HepG2 (cell line): ENCODE measurements around the gene PRUNE1. TPM values are rescaled to one million over a fixed set of nuclear protein-coding genes. Genes with fewer than 3 reads are reported as not detected.
A peak's percentile ranks its signal among the peaks of the same experiment; 100 is the strongest.

Source experiments
- AGO2 ChIP-seq: fragments of 200-400 bp; formaldehyde crosslinking; optimal IDR thresholded peaks from 2 replicates; pipeline ENCODE3; 2017; ENCODE audit warnings: mild to moderate bottlenecking, low read depth, low read length, moderate library complexity
- ATM ChIP-seq: fragments of 450-650 bp; IDR thresholded peaks from 2 replicates; pipeline ENCODE4 v1.7.1; 2017; ENCODE audit warnings: mild to moderate bottlenecking, borderline replicate concordance
- CBFB ChIP-seq: sonication (generic); formaldehyde crosslinking; IDR thresholded peaks from 2 replicates; pipeline ENCODE4 v1.4.0; 2020; ENCODE audit warnings: missing genetic modification reagents
- CHD2 ChIP-seq: IDR thresholded peaks from 2 replicates; pipeline ENCODE4 v1.6.1; 2011; ENCODE audit warnings: low read depth, low read length, improper control_type of control experiment
- DMTF1 ChIP-seq: sonication (generic); formaldehyde crosslinking; IDR thresholded peaks from 2 replicates; pipeline ENCODE4 v1.4.0; 2020; ENCODE audit warnings: mild to moderate bottlenecking, missing genetic modification reagents
- HNF4G ChIP-seq, 2 experiments: sonication (generic) in 1 of 2; formaldehyde crosslinking in 1 of 2; IDR thresholded peaks; 2 replicates each; pipeline versions ENCODE4 v1.4.0 to v1.6.1; 2011 to 2020; ENCODE audit warnings: borderline replicate concordance in 2 of 2, low read depth in 2 of 2, mild to moderate bottlenecking in 2 of 2, low read length in 1 of 2, missing genetic modification reagents in 1 of 2, moderate library complexity in 1 of 2
- HNRNPL ChIP-seq: fragments of 200-400 bp; formaldehyde crosslinking; IDR thresholded peaks from 2 replicates; pipeline ENCODE4 v1.6.1; 2017; ENCODE audit warnings: mild to moderate bottlenecking, low read depth, low read length
- MAFK ChIP-seq, 2 experiments: IDR thresholded peaks in 1 of 2; conservative IDR thresholded peaks in 1 of 2; 2 replicates each; pipeline ENCODE4 v1.6.1; 2011; ENCODE audit warnings: improper control_type of control experiment in 2 of 2, low read length in 2 of 2
- PBX2 ChIP-seq: IDR thresholded peaks from 2 replicates; pipeline ENCODE4 v1.6.1; 2016; ENCODE audit warnings: control low read depth
- TAF15 ChIP-seq: fragments of 200-400 bp; formaldehyde crosslinking; IDR thresholded peaks from one replicate; pipeline ENCODE4 v1.6.1; 2018; ENCODE audit warnings: mild to moderate bottlenecking, low read depth, low read length; ENCODE audit not compliant: poor library complexity, severe bottlenecking
- ZMAT5 ChIP-seq: sonication (generic); formaldehyde crosslinking; IDR thresholded peaks from 2 replicates; pipeline ENCODE4 v1.5.0; 2020; ENCODE audit warnings: mild to moderate bottlenecking, low read depth, missing genetic modification reagents, borderline replicate concordance
- ZNF441 ChIP-seq: sonication (generic); formaldehyde crosslinking; IDR thresholded peaks from 2 replicates; pipeline ENCODE4 v1.7.0; 2021; ENCODE audit warnings: missing genetic modification reagents, borderline replicate concordance
- ZNF644 ChIP-seq: IDR thresholded peaks from 2 replicates; pipeline ENCODE4 v1.6.1; 2016; ENCODE audit warnings: low read depth
- ZNF646 ChIP-seq: sonication (generic); formaldehyde crosslinking; IDR thresholded peaks from 2 replicates; pipeline ENCODE4 v1.9.0; 2021; ENCODE audit warnings: mild to moderate bottlenecking, missing genetic modification reagents
- ZNF672 ChIP-seq: sonication (generic); formaldehyde crosslinking; IDR thresholded peaks from 2 replicates; pipeline ENCODE4 v1.8.1; 2022; ENCODE audit warnings: missing genetic modification reagents
- ZNF850 ChIP-seq: sonication (generic); formaldehyde crosslinking; conservative IDR thresholded peaks from 2 replicates; pipeline ENCODE4 v1.9.0; 2021; ENCODE audit warnings: mild to moderate bottlenecking, missing genetic modification reagents
- polyA plus RNA-seq, 8 experiments: library from polyadenylated mRNA; depleted of rRNA in 3 of 8; stranded (reverse) in 7 of 8; unstranded in 1 of 8; fragments of >200 nt; fragmentation: Illumina TruSeq in 4 of 8; extraction: Trizol in 4 of 8; gene quantifications; 2 replicates each; pipeline versions ENCODE4 v1.2.1 to v1.2.3, GENCODE V29; 2011 to 2016; ENCODE audit warnings: low read depth in 4 of 8, missing spikeins in 1 of 8, mixed read lengths in 1 of 8; ENCODE audit not compliant: insufficient read depth in 1 of 8
- total RNA-seq, 5 experiments: library from RNA; depleted of rRNA; stranded (reverse); fragments of >200 nt; fragmentation: Illumina TruSeq; extraction: Trizol; gene quantifications; 2 replicates each; pipeline ENCODE4 v1.2.3, GENCODE V29; 2016; ENCODE audit warnings: low read depth in 1 of 5
- TF ChIP-seq, protein P1 (sequence below): sonication (generic); formaldehyde crosslinking; IDR thresholded peaks from 2 replicates; pipeline ENCODE4 v1.4.0; 2020; ENCODE audit warnings: missing genetic modification reagents, borderline replicate concordance

Gene PRUNE1
- total and polyA plus RNA-seq, 2 of the 13 experiments (the other 11 are each of a cell fraction or from before 2014, with no cell fraction given) = 19.0 to 31.9 TPM

DNA sequence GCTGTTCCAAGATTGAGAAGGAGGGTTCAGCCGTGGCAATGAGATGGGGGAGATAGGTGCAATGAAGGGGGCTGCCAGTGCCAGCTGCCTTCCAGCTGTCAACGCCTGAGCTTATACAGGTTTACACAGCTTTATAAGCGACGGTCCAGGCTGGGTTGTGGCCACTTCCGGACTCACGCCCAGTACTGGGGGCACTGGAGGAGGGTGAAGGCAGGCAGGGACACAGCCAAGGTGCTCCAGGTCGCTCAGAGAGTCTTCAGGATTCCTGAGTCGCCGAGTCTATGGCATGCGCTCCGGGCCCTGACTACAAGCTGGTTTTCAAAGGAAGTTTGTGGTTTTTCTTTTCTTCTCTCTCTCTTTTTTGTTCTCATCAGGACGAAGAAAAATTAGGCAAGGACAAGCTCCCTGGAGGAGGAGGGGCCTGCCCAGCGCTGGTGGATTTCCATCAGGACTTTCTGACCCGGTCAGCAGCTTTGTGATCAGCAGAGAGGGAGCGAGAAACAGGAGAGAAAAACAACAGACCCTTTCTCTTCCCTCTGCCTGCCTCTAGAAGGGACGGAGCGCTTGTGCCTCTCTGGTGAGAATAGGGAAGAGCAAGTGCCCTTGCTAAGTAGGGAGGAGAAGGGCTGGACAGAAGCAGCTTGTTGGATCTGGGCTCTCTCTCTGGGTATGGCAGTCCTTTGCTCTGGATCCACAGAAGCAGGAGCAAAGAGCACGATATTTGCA, 1.8 kb upstream of the PRUNE1 start, which contains the start of gene MINDY1 (continued):
- TF ChIP-seq ZNF646 (CRISPR knock-in tag) (no peak), ZNF644 (CRISPR knock-in tag) (peak; percentile 66; the same call in 1 of the 2 replicates), ZNF672 (CRISPR knock-in tag) (no peak), HNF4G (IDR thresholded peaks at IDR 0.05; ENCODE audit: borderline replicate concordance, low read depth, low read length) (peak; percentile 2; the same call in 1 of the 2 replicates), HNF4G (CRISPR knock-in tag; IDR thresholded peaks at IDR 0.05; ENCODE audit: borderline replicate concordance, low read depth) (no peak), HNRNPL (no peak), ZMAT5 (no peak), CBFB (no peak), ZNF441 (CRISPR knock-in tag) (no peak), PBX2 (CRISPR knock-in tag) (no peak), ATM (no peak), TAF15 (no peak), ZNF850 (CRISPR knock-in tag) (no peak), DMTF1 (no peak), MAFK (conservative IDR thresholded peaks at IDR 0.05 in 1 of 2, IDR thresholded peaks at IDR 0.05 in 1 of 2; ENCODE audit: low read length in 2 of 2) (peak; percentile 27 to 65; a peak in 2 of 4 replicates), AGO2 (no peak), CHD2 (no peak)
- TF ChIP-seq, protein P1, sequence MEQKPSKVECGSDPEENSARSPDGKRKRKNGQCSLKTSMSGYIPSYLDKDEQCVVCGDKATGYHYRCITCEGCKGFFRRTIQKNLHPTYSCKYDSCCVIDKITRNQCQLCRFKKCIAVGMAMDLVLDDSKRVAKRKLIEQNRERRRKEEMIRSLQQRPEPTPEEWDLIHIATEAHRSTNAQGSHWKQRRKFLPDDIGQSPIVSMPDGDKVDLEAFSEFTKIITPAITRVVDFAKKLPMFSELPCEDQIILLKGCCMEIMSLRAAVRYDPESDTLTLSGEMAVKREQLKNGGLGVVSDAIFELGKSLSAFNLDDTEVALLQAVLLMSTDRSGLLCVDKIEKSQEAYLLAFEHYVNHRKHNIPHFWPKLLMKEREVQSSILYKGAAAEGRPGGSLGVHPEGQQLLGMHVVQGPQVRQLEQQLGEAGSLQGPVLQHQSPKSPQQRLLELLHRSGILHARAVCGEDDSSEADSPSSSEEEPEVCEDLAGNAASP (CRISPR knock-in tag) = no peak
